ENCODE results near the gene INTS11. TPM values are rescaled to one million over a fixed set of nuclear protein-coding genes. Genes with fewer than 3 reads are reported as not detected.

Gene INTS11
- total and polyA plus RNA-seq, 8 donors = 59.5 to 520 (median 143) TPM

DNA sequence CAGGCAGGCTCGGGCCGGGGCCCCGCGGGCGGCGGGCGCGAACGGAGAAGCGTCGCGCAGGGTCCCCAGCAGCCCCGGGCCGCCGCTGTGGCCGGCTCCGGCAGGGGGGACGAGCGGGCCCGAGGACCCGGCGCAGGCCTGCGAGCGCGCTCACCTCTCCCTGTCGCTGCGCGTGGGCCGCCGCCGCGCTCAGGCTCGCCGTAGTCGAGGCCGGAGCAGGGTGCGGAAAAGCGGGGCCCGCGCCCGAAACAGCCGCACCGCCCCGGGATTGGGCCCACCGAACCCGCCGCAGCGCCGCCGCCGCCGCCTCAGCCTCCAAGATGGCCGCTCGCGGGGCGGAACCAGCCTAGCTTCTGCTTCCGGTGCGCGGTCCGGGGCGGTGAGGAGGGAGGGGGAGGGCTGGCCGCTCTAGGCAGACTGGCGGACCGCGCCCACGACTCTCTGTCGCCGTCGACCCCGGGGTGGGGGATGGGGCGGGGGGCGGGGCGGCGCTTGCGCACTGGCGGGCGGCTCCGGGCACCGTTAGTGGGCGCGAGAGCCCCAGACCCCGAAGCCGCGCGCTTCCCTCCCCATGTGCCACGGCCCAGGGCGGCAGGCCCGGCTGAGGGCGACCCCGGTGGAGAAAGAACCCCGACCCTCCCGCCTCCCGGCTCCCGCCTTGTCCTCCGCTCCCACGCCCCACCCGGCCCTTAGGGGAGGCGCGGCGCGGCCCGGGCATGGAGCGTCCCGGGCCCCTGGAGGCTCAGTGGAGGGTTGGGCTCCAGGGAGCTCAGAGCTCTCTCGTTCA lies 50.8 kb downstream of the INTS11 start, which contains the start of gene UBE2J2:
UBE2J2 (minus strand) TSS at position 343 of the 787 bp plus-strand sequence. CDS start 5,862 bp downstream, outside the sequence.
- Histone ChIP-seq H3K4me3 (peak within 1 kb of the TSS; percentile 95 to 98 (median 96)), H3K36me3 (peaks cover 0 to 14% (median 9%) of the 10 kb centered on the region in 4 donors), H3K27ac (peak within 1 kb of the TSS; percentile 85 to 97 (median 89)), H3K9me3 (no peaks in the 10 kb centered on the region), H3K4me1 (peaks cover 33 to 57% (median 45%) of the 10 kb centered on the region in 4 donors), H3K27me3 (no peaks in the 10 kb centered on the region)
- intact Hi-C loops (cut with DNase I; ENCODE audit: low total_unique reads) = no loop called here
- 0 to 1% (median 0%) methylated on average over 18 to 105 of the region's 105 CpGs for WGBS, 5 donors
- TF ChIP-seq POLR2AphosphoS5 (IDR thresholded peaks at IDR 0.05) (peak; percentile 60 to 90 (median 76)), EP300 (IDR thresholded peaks at IDR 0.05) (no peak), POLR2A (IDR thresholded peaks at IDR 0.05) (no peak)
- TF ChIP-seq, protein P1, sequence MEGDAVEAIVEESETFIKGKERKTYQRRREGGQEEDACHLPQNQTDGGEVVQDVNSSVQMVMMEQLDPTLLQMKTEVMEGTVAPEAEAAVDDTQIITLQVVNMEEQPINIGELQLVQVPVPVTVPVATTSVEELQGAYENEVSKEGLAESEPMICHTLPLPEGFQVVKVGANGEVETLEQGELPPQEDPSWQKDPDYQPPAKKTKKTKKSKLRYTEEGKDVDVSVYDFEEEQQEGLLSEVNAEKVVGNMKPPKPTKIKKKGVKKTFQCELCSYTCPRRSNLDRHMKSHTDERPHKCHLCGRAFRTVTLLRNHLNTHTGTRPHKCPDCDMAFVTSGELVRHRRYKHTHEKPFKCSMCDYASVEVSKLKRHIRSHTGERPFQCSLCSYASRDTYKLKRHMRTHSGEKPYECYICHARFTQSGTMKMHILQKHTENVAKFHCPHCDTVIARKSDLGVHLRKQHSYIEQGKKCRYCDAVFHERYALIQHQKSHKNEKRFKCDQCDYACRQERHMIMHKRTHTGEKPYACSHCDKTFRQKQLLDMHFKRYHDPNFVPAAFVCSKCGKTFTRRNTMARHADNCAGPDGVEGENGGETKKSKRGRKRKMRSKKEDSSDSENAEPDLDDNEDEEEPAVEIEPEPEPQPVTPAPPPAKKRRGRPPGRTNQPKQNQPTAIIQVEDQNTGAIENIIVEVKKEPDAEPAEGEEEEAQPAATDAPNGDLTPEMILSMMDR (IDR thresholded peaks at IDR 0.05) = no peak
- DNase-seq = peak; percentile 95 to 98

DNA sequence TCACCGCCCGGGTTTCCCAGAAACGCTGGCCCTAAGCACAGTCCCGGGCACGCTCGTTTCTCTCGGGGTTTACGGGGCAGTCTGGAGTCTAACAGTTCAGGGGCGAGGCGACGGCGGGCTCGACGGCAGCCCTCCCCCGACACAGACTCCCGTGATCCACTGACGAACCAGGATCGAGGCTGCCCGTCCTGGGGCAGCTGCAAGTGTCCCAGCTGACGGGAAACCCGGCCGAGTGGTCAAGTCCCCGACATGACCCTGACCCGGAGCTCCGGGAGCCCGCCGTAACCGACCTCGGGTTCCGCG lies 51.3 kb downstream of the INTS11 start:
- Histone ChIP-seq H3K36me3 (peaks cover 0 to 19% (median 14%) of the 10 kb centered on the region in 4 donors), H3K4me1 (peaks cover 33 to 57% (median 45%) of the 10 kb centered on the region in 4 donors), H3K9me3 (no peaks in the 10 kb centered on the region), H3K4me3 (peak overlapping the region; percentile 95 to 98 (median 96)), H3K27ac (peak overlapping the region; percentile 85 to 97 (median 89)), H3K27me3 (no peaks in the 10 kb centered on the region)
- WGBS, 5 donors = 0 to 1% (median 1%) methylated on average over 7 to 31 of the region's 31 CpGs; no CpG with 5 or more reads in 1 of the 5 donors
- TF ChIP-seq POLR2AphosphoS5 (IDR thresholded peaks at IDR 0.05) (no peak), EP300 (IDR thresholded peaks at IDR 0.05) (no peak), POLR2A (IDR thresholded peaks at IDR 0.05) (no peak)
- TF ChIP-seq, protein P1 (IDR thresholded peaks at IDR 0.05) = no peak
- DNase-seq = no peak
- intact Hi-C loops (cut with DNase I; ENCODE audit: low total_unique reads) = no loop called here

DNA sequence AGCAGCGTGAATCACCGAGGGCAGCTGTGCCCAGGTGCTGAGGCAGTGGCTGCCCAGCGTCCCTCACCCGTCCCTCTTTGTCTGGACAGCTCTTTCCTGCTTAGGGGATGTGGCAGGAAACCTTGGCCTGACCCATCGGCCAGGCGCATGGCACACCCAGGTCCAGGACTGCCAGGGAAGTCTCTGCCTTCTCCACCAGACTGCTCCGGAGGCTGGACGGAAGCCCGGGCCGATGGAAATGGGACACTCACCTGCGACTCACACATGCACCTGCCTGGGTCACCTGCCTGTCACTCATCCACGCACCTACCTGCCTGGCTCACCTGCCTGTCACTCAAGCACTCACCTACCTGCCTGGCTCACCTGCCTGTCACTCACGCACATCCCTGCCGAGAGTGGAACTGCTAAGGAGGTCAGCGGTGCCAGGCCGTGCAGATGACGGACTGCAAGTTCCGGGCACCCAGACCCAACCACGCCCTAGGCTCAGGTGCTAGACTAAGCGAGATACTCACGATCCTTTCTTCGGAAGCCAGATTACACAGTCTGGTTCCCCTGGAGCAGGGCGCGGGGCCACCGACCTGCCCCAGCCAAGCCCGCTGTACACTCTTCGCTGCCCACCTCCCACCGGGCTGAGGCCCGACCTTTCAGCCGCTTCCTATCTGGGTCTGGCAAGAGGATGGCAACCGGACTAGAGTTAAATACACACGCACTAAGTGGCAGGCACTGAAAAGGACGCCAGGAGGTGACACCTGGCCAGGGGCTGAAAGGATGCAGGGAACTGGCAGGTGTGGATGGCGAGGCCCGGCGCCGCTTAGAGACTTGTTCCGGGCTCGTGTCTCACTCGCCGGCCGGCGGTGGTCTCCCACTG lies 51.9 kb downstream of the INTS11 start:
- DNase-seq = peak; percentile 67 to 78

DNA sequence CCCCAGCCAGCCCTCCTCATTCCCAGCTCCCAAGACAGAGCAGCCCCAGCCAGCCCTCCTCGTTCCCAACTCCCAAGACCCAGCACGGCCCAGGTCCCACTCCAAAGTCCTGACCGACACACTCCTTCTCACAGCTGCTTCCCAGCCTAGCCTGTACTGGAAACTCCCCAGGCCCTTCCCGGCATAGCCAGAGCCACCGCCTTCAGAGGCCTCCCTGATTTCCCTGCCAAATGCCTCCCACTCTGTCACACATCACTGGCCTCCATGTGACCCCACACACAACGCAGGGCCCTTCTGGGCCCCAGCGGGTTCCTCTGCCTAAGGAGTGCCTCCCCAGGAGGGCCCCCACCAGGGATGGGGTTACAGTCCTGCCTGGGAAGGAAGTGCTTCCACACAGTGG lies 53.6 kb downstream of the INTS11 start:
- Histone ChIP-seq H3K36me3 (peaks cover 11 to 43% (median 38%) of the 10 kb centered on the region in 4 donors), H3K27ac (no peak overlapping the region), H3K27me3 (no peaks in the 10 kb centered on the region), H3K4me1 (peaks cover 33 to 57% (median 45%) of the 10 kb centered on the region in 4 donors), H3K9me3 (no peaks in the 10 kb centered on the region), H3K4me3 (peak overlapping the region in 1 of 4 donors; percentile 26)
- TF ChIP-seq POLR2A (IDR thresholded peaks at IDR 0.05) (no peak), EP300 (IDR thresholded peaks at IDR 0.05) (no peak), POLR2AphosphoS5 (IDR thresholded peaks at IDR 0.05) (no peak)
- TF ChIP-seq, protein P1 (IDR thresholded peaks at IDR 0.05) = no peak
- 62 to 86% (median 77%) methylated on average over 7 of the region's 7 CpGs for whole genome bisulfite sequencing, 5 donors
- no peak for DNase-seq
- intact Hi-C loops (cut with DNase I; ENCODE audit: low total_unique reads) = no loop called here

More for the DNA sequence above, 51.9 kb downstream of the INTS11 start:
- intact Hi-C loops (cut with DNase I; ENCODE audit: low total_unique reads) = no loop called here
- Histone ChIP-seq H3K27ac (peak overlapping the region; percentile 85 to 97 (median 89)), H3K36me3 (peaks cover 2 to 25% (median 20%) of the 10 kb centered on the region in 4 donors), H3K4me3 (peak overlapping the region; percentile 95 to 98 (median 96)), H3K9me3 (no peaks in the 10 kb centered on the region), H3K27me3 (no peaks in the 10 kb centered on the region), H3K4me1 (peaks cover 33 to 57% (median 45%) of the 10 kb centered on the region in 4 donors)
- 15 to 23% (median 16%) methylated on average over 23 to 43 of the region's 43 CpGs for WGBS, 5 donors
- peak in 2 of 3 donors; percentile 38 to 80 for TF ChIP-seq POLR2AphosphoS5 (IDR thresholded peaks at IDR 0.05)
- no peak for TF ChIP-seq POLR2A (IDR thresholded peaks at IDR 0.05)

All from stomach (tissue), 9 donors.